Stimulated activated CD4-positive, alpha-beta T cell treated with anti-CD3 and anti-CD28 coated beads, Interleukin-4, amount 100 ng/mL, for 4 hours (primary cell): ENCODE results near the gene CYP11A1.

Source experiments
- DNase-seq, 2 experiments: peaks; one replicate each; pipeline ENCODE4 v3.0.0-alpha.2; 2020

CYP11A1 gene

GRCh38 chr15:74367296-74367854 lies at the start of gene CYP11A1:
Gene CYP11A1 (minus strand): TSS chr15:74367646. CDS start chr15:74367585, 61 bp downstream.
- DNase-seq = no peak

DNA sequence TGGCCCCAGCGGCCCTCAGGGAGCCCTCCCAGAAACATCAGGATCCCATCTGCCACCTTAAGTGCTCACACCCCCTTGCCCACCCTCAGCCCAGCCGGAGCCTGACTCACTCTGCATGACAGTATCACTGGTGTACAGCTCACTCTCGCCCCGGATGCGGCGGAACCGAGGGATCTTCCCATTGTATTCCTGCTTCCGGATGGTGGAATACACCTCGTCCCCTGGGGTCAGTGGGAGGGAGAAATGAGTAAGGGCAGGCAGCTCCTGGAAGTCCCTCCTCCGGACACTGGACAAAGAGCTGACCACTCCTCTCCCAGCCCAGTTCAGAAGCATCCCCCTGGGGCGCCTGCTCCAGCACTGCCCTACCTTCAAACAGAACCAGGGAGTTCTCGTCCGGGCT lies 49.8 kb upstream of the CYP11A1 start:
- DNase-seq = no peak

DNA sequence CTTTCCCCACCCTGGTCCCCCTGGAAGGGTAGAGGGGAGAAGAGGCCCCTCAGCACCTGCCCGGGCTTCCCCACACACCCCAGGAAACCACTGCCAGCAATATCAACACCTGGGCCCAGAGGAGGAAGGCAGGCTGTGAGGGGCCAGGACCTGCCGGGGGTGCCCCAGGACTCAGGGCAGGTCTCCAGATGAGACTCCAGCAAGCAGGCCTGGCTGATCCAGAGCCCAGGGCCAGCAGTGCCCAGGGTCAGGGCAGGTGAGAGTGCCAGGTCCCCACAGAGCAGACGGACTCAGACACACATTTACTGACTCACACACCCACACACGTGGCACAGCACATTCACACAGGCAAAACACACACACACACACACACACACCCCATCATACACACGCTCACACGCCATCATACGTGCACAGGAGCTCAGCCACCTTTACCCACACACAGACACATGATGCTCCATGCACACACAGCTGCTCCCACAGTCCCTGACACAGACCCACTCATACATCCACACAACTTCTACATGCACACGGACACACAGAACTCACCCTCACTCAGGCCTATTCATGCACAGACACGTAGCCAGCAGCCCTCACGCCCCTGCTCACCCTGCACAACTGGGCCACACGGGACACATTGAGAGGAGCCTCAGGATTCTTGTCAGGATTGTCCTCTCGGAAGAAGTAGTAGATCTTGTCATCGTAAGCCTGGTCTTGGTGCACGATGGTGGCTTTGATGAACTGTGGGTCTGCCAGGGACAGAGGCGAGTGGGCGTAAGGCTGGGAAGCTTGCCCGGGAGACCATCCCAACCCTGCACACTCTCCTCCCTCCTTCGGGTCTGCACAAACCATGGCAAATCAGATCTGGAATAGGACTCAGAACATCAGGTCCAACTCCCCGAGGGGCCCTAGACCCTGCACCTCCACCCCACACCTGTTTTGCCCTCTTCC lies 48.8 kb upstream of the CYP11A1 start:
- DNase-seq = peak in 1 of 2 experiments; percentile 43

- DNase-seq = no peak
Observed at GRCh38 chr15:74414603-74415338, 47.3 kb upstream of the CYP11A1 start.

DNA sequence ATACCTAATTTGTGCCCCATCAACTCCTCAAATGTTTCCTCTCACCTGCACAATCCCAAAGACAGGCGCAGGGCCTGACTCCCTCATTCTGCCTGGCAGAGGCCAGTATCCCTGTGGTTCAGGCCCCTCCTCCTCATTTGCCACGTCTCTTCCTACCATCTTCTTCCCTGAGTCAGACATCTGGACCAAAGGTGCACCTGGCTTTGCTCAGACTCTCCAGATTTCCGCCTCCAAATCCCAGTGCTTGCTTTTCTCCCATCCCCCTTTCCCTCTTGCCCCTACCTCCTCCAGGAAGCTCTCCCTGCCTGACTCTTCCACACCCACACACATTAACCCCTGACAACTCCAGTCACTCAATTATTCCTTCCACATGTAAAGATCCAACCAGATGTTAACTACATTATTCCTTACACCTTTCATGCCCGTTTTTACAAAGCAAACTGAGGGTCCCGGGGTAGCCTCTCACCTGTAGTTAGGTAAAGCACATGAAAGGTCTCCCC lies 46.7 kb upstream of the CYP11A1 start:
- DNase-seq = no peak

GRCh38 chr15:74413350-74414080 lies 46.1 kb upstream of the CYP11A1 start:
- no peak for DNase-seq

DNA sequence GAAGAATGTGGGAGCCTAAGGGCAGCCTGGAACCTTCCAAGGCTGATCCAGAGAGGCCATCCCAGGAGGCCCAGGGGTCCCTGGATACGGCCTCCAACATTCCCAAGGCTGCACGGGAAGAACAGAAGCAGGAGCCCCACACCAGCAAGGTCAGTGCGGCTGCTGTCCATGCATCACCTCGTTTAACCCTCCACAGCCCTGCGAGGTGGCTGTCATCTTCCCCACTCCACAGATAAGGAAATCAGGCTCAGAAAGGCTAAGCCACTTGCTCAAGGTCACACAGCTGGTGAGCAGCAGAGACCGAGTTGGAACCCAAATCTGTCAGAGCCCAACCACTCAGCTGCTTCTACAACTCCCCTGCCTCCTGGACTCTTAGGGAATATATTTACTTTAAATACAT lies 44.7 kb upstream of the CYP11A1 start:
- no peak for DNase-seq

DNA sequence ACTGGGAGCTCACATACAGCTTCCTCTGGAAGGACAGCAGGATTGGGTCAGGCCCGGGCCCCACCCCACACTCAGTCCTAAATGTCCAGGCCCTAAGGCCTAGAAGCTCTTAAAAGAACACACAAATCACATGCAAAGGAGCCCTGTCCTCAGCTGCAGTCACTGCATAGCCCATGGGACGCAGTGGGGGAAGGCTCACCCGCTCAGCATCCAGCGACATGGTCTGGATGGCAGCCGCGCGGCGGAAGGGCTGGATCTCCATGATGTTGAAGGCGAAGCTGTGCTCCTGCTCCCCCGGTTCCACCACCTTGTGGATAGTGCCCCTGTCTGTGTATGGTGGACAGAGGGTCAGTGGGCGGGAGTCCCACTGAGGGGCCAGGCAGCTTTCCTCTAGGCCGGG lies 44.2 kb upstream of the CYP11A1 start:
- no peak for DNase-seq

DNA sequence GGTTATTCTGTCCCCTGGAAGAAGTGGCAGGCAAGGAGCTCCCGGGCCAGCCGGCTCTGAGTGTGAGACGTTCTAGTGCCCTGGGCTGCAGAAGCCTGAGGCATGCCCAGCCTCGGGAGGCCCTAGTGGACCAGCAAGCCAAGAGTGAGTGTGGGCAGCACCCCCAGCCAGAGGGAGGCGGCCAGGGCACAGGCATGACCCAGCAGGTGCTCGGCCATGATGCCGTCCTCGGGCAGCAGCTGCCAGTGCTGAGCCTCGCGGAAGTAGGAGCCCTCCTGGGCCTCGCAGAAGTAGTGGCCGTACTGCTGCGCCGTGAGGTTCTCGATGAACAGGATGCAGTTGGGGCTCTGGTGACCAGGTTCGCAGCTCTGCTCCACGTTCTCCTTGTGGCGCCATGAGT lies 43.1 kb upstream of the CYP11A1 start:
- no peak for DNase-seq

GRCh38 chr15:74409225-74409624 lies 41.8 kb upstream of the CYP11A1 start:
- DNase-seq = no peak

GRCh38 chr15:74408815-74409214 lies 41.4 kb upstream of the CYP11A1 start:
- DNase-seq = no peak

DNA sequence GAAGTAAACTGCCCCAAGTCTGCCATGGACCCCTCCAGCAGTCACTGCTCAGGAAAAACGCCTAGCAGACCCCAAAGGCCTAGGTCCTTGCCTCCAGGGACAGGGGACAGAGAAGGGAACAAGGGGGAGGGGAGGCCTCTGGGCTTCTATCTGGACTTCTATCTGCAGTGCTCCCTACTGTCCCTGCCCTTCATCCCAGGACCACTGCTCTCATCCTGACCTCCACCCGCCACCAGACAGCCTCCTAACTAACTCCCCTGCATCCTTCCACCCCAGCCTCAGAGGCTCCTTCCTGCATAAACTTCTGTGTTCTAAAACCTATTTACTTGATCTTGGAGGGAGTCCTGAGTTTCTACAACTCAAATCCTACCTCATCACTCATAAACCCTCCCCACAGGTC lies 40.9 kb upstream of the CYP11A1 start:
- DNase-seq = no peak

DNA sequence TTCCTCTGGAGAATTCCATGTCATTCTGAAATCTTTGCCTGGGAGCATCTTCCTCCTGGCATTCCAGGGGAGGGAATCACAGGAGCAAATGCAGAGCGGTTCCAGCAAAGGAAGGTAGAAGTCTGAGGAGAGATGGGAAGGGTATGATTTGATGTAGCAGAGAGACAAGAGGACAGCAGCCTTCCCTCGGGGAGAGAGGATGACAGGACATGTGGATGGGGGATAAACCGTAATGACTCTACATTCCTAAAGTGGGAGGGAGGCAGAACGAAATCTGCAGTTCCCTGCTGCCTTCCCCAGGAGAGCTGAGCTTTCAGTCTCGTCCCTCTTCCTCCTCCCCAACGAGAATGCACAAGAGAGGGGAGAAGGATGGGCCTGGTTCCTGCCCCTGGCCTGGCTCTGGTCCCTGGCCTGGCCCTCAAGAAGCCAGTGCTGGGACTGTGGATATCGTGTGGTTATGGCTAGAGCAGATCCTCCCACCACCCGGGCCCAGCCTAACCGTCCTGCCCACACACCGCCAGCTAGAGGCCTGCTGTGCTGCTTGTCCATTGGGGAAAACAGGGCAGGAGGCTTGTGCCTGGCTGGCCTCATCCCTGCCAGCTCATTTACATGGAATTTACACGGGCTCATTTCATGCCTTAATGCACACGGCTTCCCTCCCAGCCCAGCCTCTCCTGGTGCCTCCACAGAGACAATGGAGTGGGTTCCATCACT lies 39.7 kb upstream of the CYP11A1 start:
- no peak for DNase-seq

GRCh38 chr15:74406517-74406916 lies 39.1 kb upstream of the CYP11A1 start:
- no peak for DNase-seq

DNA sequence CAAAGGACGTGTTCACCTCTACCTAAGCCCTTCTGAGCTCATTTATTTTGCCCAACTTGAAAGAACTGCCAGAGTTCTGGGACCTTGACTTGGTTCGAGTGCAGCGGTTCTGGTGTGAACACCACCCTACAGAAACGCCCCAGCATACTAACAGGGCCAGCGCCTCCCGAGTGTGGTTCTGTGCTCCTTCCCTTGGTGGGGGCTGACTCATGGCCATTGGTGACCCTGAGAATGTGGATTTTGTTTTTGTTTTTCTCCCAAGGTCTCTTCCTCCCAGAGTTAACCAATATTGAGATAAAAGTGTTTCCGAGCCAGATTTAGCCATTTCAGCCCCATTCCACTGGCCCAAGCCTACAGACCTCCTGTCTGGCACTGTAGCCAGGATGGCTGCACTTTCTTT lies 38.4 kb upstream of the CYP11A1 start:
- DNase-seq = no peak

DNA sequence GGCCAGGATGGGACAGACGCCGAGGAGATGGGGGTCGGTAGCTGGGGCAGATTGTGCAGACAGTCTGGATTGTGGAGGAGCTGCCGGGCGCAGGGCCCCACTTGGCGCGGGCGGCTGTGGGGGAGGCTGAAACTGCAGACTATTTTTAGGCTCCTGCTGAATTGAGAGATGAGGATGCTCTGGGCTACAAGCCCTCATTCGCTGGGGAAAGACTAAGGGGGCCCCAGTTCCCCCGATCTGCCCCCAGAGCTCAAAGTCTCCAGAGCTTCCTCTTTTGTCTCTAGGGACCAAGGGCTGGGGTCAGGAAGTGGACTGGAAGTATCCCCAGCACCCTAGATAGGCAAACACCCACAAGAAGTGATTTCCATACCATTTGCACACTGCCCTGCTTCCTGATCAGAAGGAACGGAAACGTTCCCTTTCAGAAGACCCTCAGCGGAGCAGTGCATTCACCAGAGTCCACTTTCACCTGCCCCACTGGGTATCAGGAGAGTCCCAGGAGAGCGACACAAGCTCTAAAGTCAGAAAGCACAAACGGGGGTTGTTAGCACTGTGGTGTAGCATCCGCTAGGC lies 36.6 kb upstream of the CYP11A1 start:
- DNase-seq = no peak

- DNase-seq = no peak
Observed at GRCh38 chr15:74403588-74403919, 36.1 kb upstream of the CYP11A1 start.

DNA sequence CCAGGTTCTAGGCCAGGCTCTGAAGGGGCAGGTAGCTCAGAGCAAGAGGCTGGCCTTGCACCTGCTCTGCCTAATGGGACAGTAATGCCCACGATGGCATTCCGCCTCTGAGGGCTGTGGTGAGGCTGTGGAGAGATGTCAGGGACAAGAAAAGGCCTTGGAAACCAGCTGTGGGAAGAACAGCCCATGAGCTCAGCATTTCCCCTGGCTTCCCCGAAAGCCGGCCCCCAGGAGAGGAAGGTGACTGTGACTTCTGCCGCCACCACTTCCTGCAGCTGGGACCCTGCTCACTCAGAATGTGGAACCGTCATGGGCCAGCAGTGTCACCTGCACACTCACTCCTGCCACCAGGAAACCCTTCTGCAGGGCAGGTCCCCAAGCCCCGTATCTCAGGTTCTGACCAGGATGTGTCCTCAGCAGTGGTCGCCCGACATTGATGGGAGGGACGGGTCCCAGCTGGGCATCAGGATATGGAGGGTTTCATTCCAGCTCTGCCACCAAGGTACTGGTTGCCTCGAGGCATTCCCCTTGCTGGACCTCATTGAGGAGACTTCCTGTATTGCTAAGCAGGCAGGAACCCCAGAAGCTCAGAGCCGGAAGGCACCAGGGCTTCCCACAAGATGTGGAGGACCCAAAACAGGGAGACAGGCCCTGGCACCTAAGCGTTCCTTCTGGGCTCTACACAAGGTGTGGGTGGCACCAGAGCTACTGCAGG lies 35.6 kb upstream of the CYP11A1 start:
- peak; percentile 71 to 88 for DNase-seq

DNA sequence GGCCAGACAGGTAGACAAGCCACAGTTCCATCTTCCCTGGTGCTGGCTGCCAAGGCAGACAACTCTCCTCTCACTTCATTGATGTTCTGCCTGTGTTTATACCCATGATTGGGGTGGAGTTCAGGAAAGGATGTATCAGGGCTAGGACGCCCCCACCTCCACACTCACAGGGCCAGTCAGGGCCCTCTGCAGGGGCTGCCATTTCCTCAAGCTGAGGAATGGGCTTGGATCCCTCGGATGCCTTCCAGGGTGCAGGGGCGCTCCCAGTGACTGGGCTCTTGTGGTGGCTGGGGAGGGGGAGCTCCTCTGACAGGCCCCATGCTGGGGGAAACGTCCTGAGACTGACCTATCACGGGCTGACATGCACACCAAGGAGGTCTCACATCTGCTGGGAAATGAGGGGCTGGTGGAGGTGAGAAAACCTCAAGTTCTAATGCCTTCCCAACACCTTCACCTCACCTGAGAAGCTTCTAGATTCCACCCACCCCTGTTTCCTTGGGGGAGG lies 34.9 kb upstream of the CYP11A1 start:
- no peak for DNase-seq

DNA sequence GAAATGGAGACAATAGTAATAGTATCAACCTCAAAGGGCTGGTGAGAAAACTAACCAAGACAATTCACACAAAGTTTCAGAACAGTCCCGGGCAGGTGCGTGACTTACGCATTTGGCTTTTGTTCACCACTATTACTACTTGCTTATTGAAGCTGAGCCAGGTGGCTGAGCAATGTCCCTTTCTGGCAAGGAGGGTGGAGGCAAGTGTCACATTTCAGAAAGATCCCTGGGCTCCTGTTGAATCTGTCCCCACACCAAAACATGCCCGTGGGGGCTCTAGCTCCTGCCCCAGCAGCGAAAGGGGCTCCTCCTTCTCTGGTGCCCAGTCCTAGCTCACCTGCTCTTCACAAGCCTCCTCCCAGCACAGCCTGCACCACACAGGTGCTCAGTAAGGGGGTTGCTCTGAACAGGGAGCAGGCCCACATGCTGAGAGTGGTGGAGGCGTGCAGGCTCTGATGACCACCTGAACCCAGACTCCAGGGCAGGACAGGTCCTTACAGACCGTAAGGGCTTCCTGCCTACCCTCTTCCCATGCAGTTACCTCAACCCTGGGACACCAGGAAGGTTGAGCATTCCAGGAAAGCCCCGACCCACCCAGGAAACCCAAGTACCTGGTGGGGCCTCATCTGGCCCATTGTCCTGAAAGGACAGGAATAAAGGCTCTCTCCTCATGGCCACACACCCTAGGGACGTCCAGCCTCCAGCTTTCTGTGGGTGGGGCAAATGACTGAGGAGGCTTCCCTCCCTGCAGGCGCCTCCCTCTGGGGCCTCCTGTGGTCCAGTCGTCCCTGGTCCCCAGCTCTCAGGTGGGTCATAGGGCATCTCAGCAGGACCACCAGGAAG lies 33.7 kb upstream of the CYP11A1 start:
- DNase-seq = peak in 1 of 2 experiments; percentile 39
